ENCODE measurements around the gene FUBP3. TPM values are rescaled to one million over a fixed set of nuclear protein-coding genes. Genes with fewer than 3 reads are reported as not detected.

Gene FUBP3
- polyA plus RNA-seq, 1 donor (not counting 4 experiments of a cell fraction or from before 2014, with no cell fraction given) = 39.1 TPM

DNA sequence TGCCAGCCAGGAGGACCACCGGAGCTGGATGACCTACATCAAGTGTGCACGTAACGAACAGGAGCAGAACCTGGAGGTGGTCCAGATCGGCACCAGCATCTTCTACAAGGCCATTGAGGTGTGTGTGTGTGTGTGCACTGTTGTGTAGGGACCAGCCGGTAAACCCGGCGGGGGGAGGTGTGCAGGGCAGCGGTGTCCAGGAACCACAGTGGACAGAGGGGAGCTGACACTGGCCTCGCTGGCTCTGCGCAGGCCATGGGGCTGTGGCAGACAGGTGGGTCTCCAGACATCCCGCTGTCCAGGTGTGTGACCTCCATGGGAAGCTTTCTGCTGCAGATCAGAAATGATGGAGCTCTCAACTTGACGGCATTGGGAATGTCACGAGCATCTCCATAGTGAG is 88.8 kb downstream of the FUBP3 start:
- Histone ChIP-seq H3K36me3 (ENCODE audit: control insufficient read depth in 2 of 2, extremely low read depth in 1 of 2, insufficient read depth in 2 of 2, low read length in 2 of 2) (no peaks in the 10 kb centered on the region), H3K27me3 (ENCODE audit: control insufficient read depth, extremely low read depth, insufficient read depth, low read length) (peaks cover 55% of the 10 kb centered on the region), H3K27ac (ENCODE audit: control insufficient read depth, insufficient read depth, low read length) (no peak overlapping the region), H4K20me1 (ENCODE audit: control insufficient read depth, extremely low read depth, insufficient read depth, low read length) (no peaks in the 10 kb centered on the region), H3K4me3 (ENCODE audit: control insufficient read depth in 2 of 3, extremely low read depth in 1 of 3, insufficient read depth in 2 of 3, low read depth in 1 of 3, low read length in 3 of 3) (no peak overlapping the region), H3K9me3 (ENCODE audit: control insufficient read depth, low read depth, low read length) (no peaks in the 10 kb centered on the region), H3K9me1 (ENCODE audit: control insufficient read depth, extremely low read depth, insufficient read depth, low read length) (no peaks in the 10 kb centered on the region), H2AFZ (ENCODE audit: control insufficient read depth, low read length) (no peak overlapping the region), H3K4me1 (ENCODE audit: control insufficient read depth, extremely low read depth, insufficient read depth, low read length) (no peaks in the 10 kb centered on the region), H3K4me2 (ENCODE audit: control insufficient read depth, extremely low read depth, insufficient read depth, low read depth, low read length) (no peak overlapping the region), H3K79me2 (ENCODE audit: control insufficient read depth, insufficient read depth, low read length) (no peaks in the 10 kb centered on the region), H3K9ac (ENCODE audit: control insufficient read depth, extremely low read depth, insufficient read depth, low read length) (no peak overlapping the region)
- DNase-seq (ENCODE audit: low read depth, low spot score) = no peak
- dilution Hi-C loops (cut with MboI; ENCODE audit: extremely low pct_ligation_motif_present, low sequenced_read_pairs) = no loop called here
- no peak for FAIRE-seq
- no peak for TF ChIP-seq EZH2 (IDR thresholded peaks at IDR 0.05; ENCODE audit: low read length)
- TF ChIP-seq, protein P1, sequence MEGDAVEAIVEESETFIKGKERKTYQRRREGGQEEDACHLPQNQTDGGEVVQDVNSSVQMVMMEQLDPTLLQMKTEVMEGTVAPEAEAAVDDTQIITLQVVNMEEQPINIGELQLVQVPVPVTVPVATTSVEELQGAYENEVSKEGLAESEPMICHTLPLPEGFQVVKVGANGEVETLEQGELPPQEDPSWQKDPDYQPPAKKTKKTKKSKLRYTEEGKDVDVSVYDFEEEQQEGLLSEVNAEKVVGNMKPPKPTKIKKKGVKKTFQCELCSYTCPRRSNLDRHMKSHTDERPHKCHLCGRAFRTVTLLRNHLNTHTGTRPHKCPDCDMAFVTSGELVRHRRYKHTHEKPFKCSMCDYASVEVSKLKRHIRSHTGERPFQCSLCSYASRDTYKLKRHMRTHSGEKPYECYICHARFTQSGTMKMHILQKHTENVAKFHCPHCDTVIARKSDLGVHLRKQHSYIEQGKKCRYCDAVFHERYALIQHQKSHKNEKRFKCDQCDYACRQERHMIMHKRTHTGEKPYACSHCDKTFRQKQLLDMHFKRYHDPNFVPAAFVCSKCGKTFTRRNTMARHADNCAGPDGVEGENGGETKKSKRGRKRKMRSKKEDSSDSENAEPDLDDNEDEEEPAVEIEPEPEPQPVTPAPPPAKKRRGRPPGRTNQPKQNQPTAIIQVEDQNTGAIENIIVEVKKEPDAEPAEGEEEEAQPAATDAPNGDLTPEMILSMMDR (optimal IDR thresholded peaks at IDR 0.05 in 1 of 3, IDR thresholded peaks at IDR 0.05 in 1 of 3, conservative IDR thresholded peaks at IDR 0.05 in 1 of 3; ENCODE audit: extremely low read depth in 1 of 3, insufficient read depth in 2 of 3, low read length in 3 of 3) = no peak

DNA sequence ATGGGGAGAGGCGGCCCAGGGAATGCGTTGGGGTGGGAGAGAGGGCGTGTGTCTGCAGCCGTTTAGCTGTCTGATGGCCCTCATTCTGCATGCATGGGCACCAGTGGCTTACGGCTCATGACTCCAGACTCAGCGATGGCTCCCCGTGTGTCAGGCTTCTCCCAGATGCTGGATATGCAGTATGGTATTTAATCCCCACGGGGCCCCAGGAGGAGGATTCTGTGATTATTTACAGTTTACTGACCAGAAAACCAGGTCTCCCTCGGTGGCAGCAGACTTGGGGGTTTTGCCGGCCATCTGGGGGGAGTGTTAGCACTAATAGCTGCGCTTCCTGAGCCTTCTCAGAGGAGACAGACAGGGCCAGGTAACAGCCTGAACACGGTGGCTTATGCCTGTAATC is 89.3 kb downstream of the FUBP3 start:
- TF ChIP-seq EZH2 (IDR thresholded peaks at IDR 0.05; ENCODE audit: low read length) = no peak
- TF ChIP-seq, protein P1 (optimal IDR thresholded peaks at IDR 0.05 in 1 of 3, IDR thresholded peaks at IDR 0.05 in 1 of 3, conservative IDR thresholded peaks at IDR 0.05 in 1 of 3; ENCODE audit: extremely low read depth in 1 of 3, insufficient read depth in 2 of 3, low read length in 3 of 3) = no peak
- dilution Hi-C loops (cut with MboI; ENCODE audit: extremely low pct_ligation_motif_present, low sequenced_read_pairs) = no loop called here
- Histone ChIP-seq H4K20me1 (ENCODE audit: control insufficient read depth, extremely low read depth, insufficient read depth, low read length) (no peaks in the 10 kb centered on the region), H3K27me3 (ENCODE audit: control insufficient read depth, extremely low read depth, insufficient read depth, low read length) (peaks cover 51% of the 10 kb centered on the region), H3K27ac (ENCODE audit: control insufficient read depth, insufficient read depth, low read length) (no peak overlapping the region), H3K9me1 (ENCODE audit: control insufficient read depth, extremely low read depth, insufficient read depth, low read length) (no peaks in the 10 kb centered on the region), H2AFZ (ENCODE audit: control insufficient read depth, low read length) (no peak overlapping the region), H3K4me2 (ENCODE audit: control insufficient read depth, extremely low read depth, insufficient read depth, low read depth, low read length) (no peak overlapping the region), H3K36me3 (ENCODE audit: control insufficient read depth in 2 of 2, extremely low read depth in 1 of 2, insufficient read depth in 2 of 2, low read length in 2 of 2) (no peaks in the 10 kb centered on the region), H3K9ac (ENCODE audit: control insufficient read depth, extremely low read depth, insufficient read depth, low read length) (no peak overlapping the region), H3K4me3 (ENCODE audit: control insufficient read depth in 2 of 3, extremely low read depth in 1 of 3, insufficient read depth in 2 of 3, low read depth in 1 of 3, low read length in 3 of 3) (no peak overlapping the region), H3K9me3 (ENCODE audit: control insufficient read depth, low read depth, low read length) (no peaks in the 10 kb centered on the region), H3K4me1 (ENCODE audit: control insufficient read depth, extremely low read depth, insufficient read depth, low read length) (no peaks in the 10 kb centered on the region), H3K79me2 (ENCODE audit: control insufficient read depth, insufficient read depth, low read length) (no peaks in the 10 kb centered on the region)
- FAIRE-seq (no peak), DNase-seq (ENCODE audit: low read depth, low spot score) (no peak)
